GM21447 (cell line): ENCODE results near the gene PTPRN2.
"Not testable (repeated sequence)": the region's sequence is repeated elsewhere in the genome, so short reads cannot be mapped to it uniquely, and the experiment has no call there.

Experiments
- ATAC-seq: cut with Tn5 transposase; IDR thresholded peaks from one replicate; pipeline ENCODE4 v1.9.1; 2021; ENCODE audit not compliant: unreplicated experiment

PTPRN2 gene

GRCh38 chr7:158536871-158537515 lies 50.6 kb downstream of the PTPRN2 start:
- no peak for ATAC-seq

- ATAC-seq = no peak
Measured at GRCh38 chr7:158535079-158535478, 52.5 kb downstream of the PTPRN2 start.

- ATAC-seq = no peak
Measured at GRCh38 chr7:158534598-158534997, 53.0 kb downstream of the PTPRN2 start.

- not testable (repeated sequence) for ATAC-seq
Measured at GRCh38 chr7:158534134-158534515, 53.5 kb downstream of the PTPRN2 start.

GRCh38 chr7:158533386-158534133 lies 54.1 kb downstream of the PTPRN2 start:
- ATAC-seq = no peak

- no peak for ATAC-seq
Measured at GRCh38 chr7:158532093-158532627, 55.5 kb downstream of the PTPRN2 start.

GRCh38 chr7:158531661-158532060 lies 56.0 kb downstream of the PTPRN2 start:
- ATAC-seq = no peak

- no peak for ATAC-seq
Measured at GRCh38 chr7:158530800-158531609, 56.6 kb downstream of the PTPRN2 start.

GRCh38 chr7:158529181-158530096 lies 58.2 kb downstream of the PTPRN2 start:
- ATAC-seq = no peak

GRCh38 chr7:158527915-158528502 lies 59.6 kb downstream of the PTPRN2 start:
- ATAC-seq = no peak

GRCh38 chr7:158527495-158527894 lies 60.1 kb downstream of the PTPRN2 start:
- no peak for ATAC-seq

GRCh38 chr7:158527038-158527437 lies 60.6 kb downstream of the PTPRN2 start:
- no peak for ATAC-seq

- no peak for ATAC-seq
Measured at GRCh38 chr7:158526531-158526930, 61.1 kb downstream of the PTPRN2 start.

- no peak for ATAC-seq
Measured at GRCh38 chr7:158525648-158526484, 61.8 kb downstream of the PTPRN2 start.

- no peak for ATAC-seq
Measured at GRCh38 chr7:158524749-158525635, 62.6 kb downstream of the PTPRN2 start.

GRCh38 chr7:158524286-158524685 lies 63.3 kb downstream of the PTPRN2 start:
- not testable (repeated sequence) for ATAC-seq

- ATAC-seq = not testable (repeated sequence)
Measured at GRCh38 chr7:158523877-158524276, 63.7 kb downstream of the PTPRN2 start.
